CD4-positive, alpha-beta T cell treated with Interleukin-15 for 4 hours (primary cell): ENCODE results near the gene KLHL12.
A peak's percentile ranks its signal among the peaks of the same experiment; 100 is the strongest.

Experiments used
- DNase-seq: peaks from one replicate; pipeline ENCODE4 v3.0.0-alpha.2; 2020; ENCODE audit warnings: low spot score

Gene KLHL12

GRCh38 chr1:202880961-202881460 is 46.0 kb downstream of the KLHL12 start:
- DNase-seq = no peak

- DNase-seq = no peak
Measured at GRCh38 chr1:202880062-202880461, 47.0 kb downstream of the KLHL12 start.

DNA sequence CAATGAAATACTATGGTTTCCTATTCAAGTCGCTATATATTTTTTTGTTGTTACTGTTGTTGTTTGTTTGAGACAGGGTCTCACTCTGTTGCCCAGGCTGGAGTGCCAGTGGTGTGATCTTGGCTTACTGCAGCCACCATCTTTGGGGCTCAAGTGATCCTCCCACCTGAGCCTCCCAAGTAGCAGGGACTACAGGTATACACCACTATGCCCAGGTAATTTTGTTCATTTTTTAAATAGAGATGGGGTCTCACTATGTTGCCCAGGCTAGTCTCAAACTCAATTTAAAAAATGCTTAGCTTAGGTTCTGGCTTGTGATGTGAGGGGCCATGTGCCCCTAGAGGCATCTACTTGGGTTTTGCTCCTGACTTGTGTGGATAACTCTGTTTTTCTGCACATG is 47.9 kb downstream of the KLHL12 start:
- no peak for DNase-seq

GRCh38 chr1:202873026-202873425 is 54.0 kb downstream of the KLHL12 start:
- no peak for DNase-seq

- no peak for DNase-seq
Measured at GRCh38 chr1:202871367-202871766, 55.7 kb downstream of the KLHL12 start.

DNA sequence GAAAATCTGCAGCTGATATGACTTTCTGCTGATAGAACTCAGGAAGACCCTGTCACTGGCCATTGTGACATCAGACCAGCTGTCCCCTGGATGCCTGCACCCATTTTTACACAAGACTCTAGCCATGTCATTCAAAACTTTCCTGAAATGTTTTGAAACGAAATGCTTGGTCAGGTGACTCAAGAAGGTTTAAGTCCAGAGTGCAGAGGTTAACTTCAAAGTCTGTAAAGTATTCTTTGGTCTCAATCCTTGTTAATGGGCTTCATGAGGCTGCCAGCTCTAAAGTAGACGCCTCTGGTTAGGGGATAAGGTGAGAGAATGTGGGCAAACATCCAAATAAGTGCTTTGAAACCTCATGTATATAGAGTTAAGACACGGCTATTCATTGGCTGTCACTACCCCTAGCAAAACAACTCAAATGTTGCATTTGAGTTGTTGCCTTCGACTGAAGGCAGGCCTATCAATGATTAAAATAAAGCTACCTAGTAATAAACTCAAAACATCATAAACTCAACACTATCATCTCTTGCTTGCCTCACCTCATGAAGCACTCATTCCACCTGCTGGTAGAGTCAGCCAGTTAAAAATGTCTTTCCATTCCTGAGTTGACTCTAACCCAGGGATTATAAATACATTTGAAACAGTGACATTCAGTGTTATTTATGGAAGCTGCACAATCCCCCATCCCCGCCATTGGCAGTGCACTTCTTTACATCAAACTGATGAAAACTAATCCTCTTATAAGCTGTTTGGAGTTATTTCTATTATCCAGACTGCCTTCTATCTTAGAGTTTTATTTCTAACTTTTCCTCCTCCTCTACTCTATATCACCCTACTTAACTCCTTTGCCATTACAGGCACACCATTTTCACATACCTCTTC is 64.1 kb downstream of the KLHL12 start:
- no peak for DNase-seq

DNA sequence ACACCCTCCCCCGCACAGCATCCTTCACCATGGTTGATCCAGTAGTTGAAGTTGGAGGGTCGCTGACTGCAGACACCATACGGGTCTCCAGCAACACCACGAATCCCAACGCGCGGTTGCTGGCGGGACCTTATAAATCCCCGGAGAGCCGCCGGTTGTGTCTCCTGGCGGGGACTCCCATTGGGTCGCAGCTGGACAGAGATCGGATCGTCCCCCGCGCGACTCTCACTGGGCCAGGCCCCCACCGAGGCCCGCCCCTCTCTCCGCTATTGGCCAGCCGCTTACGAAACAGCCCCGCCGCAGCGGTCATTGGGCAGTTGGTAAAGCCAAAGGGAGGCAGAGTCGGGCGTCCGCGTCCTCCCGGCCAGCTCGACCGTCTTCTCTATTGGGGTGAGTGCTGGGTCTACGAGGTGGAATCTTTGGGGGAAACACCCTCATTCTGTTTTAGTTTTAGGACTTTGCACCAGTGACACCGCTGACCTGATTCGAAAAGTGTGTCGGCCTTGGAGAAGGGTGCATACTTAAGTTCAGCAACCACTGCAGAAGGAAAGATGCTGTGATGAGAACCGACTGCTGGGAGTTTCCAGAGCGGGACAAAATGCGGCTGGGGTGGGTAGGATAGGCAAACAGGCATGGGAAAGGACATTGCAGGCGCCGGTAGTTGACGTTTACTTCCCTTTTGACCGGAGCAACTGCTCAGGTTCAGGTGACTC is 65.5 kb downstream of the KLHL12 start:
- DNase-seq = peak; percentile 10

GRCh38 chr1:202860744-202861419 is 66.2 kb downstream of the KLHL12 start:
- no peak for DNase-seq

DNA sequence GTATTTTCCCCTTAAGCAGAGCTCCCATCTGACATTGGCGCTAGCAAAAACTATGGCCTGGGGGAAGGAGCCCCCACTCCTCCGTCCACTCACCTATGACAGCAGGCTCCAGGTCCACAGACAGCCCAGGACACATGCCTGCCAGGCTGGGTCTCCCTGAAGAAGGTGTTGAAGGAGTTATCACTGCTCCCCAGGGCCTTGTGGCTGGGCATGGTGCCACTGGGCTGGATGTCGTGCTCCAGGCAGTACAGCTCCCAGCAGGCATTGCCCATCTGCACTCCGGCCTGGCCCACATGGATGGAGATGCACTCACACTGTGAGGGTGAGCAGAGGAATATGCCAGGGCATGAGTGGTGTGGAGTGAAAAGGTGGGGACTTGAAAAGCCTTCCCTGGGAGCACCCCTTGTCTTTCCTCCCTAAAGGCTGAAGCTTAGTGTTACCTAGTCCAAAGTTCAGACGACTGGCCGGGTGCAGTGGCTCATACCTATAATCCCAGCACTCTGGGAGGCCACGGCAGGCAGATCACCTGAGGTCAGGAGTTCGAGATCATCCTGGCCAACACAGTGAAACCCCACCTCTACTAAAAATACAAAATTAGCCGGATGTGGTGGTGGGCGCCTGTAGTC is 68.1 kb downstream of the KLHL12 start:
- DNase-seq = no peak

GRCh38 chr1:202858331-202858730 is 68.7 kb downstream of the KLHL12 start:
- no peak for DNase-seq

DNA sequence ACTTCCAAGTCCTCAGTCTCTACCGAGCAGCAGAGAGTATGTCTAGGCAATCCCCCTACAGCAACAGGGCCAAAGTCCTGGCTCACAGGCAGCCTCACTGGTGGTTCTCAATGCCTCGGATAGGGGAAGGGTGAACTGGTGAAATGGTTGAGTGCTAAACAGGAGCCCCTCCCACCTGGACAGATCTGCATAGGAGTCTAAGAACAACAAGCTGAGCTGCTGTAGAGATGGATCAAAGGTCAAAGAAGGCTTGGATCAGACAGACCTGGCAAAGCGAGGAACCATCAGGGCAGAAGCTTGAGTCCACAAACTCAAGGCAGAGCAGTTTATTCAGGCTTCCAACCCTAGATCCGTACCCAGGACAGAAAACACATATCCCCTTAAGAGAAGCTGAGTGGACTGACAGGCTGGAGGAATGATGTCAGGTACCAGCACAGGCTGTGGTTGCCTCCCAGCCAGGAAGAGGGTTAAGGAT is 69.9 kb downstream of the KLHL12 start:
- DNase-seq = no peak

GRCh38 chr1:202856014-202856413 is 71.0 kb downstream of the KLHL12 start:
- DNase-seq = no peak

GRCh38 chr1:202854787-202855186 is 72.2 kb downstream of the KLHL12 start:
- no peak for DNase-seq

DNA sequence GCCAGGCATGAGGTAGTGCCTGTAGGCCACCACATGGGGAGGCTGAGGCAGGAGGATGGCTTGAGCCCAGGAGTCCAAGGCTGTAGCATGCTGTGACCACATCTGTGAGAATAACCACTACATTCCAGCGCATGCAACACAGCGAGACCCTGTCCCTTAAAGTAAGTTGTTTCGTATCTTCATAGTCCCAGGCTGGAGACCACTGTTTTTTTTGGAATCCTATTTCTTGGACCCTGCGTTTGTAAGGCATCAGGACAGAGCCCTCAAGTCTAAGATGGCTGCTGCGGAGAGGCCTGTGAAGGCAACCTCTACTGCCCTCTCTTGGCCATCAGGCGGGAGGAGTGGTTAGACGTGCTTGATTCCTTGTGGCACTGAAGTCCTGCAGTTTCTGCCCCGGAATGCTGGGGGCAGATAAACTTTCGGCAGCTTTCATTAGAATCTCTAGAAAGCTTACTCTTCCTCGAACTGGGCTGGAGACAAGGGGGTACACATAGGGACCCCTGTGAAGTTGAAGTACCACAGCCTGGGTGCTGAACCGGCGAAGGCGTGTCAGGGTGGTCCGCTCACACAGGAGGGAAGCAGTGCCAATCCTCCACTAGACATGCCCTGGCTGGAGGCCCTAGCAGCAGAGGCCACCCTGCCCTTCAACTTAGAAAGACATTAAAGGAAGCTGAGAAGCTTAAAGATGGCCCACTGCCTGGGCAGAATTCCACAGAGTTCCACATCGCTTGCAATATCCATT is 74.7 kb downstream of the KLHL12 start:
- peak; percentile 25 for DNase-seq

- no peak for DNase-seq
Measured at GRCh38 chr1:202850593-202851362, 76.3 kb downstream of the KLHL12 start.

GRCh38 chr1:202848191-202848542 is 78.9 kb downstream of the KLHL12 start:
- no peak for DNase-seq

- no peak for DNase-seq
Measured at GRCh38 chr1:202844935-202845334, 82.1 kb downstream of the KLHL12 start.

DNA sequence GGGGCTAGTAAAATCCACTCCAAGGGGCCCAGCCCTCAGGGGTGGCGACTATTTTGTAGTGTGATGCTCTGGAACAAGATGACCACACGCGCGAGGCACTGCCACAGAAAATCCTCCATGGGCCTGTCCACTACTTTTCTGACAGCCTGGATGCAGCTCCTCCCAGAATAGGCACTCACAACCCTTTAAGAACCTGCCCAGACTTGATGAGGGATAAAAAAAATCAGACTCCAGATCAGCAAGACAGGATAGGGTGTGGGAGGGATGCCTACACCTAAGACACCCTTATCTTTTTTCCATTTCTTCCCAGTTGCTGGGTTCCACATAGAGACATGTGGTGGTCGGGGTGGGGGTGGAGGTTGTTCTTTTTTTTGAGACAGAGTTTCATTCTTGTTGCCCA is 82.8 kb downstream of the KLHL12 start:
- DNase-seq = no peak

- DNase-seq = no peak
Measured at GRCh38 chr1:202843081-202843480, 84.0 kb downstream of the KLHL12 start.
